Middle frontal gyrus (tissue), 1 donor: ENCODE results near the gene INSYN1.

ENCODE experiments used
- DNase-seq: peaks from one replicate; pipeline ENCODE4 v3.0.0-alpha.2; 2015; ENCODE audit warnings: low spot score; ENCODE audit errors: extremely low spot score

The INSYN1 gene

DNA sequence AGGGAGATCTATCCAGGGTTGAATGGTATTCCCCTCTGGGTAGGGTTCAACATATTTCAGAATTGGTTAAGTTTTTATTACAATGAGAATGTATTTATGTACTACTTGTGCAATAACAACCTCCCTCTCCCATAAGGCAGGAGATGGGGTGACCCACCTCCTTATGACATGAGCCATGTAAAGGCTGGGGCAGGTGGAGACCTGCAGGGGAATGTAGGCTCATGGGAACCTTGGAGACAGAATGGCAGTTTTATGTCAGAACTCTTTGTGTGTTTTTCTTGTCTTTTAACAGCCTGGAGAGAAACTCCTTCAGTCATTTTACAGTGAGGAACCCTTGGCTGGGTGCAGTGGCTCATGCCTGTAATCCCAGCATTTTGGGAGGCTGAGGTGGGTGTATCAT lies 24.6 kb upstream of the INSYN1 start:
- DNase-seq, result no peak

DNA sequence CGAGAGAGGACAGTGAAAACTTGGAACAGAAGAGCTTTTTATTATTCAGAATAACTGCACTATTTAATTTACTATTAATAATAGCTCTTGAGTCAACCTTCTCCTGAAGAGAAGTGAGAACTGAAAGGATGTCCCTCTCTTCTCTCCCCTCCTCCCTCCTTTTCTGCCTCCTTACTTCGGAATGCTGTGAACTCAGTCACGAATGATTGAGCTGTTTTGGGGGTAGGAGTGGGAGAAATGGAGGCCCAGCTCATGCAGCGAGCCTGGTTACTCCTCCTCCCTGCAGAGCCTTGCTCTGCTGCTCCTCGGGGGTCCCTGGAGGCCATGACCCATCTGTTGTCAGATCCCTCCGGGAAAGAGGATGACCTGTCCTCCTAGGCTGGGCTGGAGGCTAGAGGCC lies 20.3 kb upstream of the INSYN1 start:
- no peak for DNase-seq

DNA sequence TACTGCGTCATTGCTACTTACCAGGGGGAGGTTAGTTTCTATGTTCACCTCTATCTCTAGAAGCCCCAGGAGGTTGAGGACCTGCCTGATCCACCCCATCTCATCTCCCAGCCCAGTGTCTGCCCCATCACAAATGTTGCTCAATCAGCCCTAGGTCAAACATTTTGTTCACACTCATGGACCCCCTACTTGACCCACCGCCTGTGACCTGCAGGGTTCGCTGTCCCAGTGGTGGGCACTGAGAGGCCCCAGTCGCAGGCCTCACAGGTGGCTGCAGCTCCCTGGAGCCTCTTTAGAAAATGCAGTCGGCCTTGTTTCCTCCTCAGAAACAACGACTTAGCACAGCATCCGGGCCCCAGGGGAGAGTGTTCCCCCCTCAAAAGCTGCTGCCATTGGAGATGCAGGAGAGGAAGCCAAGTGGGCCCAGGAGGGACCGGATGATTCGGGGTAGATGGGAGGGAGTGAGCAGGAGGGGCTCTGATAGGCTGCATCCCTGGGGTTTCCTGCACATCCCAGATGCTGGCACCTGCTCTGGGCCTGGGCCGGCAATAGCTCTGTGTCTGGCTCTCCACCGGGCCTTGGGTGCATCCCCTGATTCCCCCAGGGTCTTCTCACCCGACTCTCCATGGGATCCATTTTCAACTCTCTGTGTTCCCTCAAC lies 18.4 kb upstream of the INSYN1 start:
- DNase-seq, result no peak

DNA sequence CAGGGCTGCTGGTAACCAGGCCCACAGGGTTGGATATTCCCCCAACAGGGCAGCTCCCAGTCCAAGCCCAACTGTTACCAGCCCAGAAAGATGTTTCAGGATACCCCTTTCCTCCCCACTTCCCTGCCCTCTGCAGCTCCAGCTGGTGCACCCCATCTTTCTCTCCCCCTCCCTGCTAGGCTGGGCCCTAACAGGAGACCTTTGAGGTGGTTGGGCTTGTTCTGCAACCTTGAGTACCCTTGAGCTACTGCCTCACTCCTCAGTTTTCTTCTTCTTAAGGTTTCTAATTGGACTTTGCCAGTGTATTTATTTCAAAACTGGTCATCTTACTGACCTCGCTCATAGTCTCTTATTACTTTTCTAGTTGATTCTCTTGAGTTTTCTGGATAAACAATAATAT lies 16.9 kb upstream of the INSYN1 start:
- DNase-seq, result no peak

DNA sequence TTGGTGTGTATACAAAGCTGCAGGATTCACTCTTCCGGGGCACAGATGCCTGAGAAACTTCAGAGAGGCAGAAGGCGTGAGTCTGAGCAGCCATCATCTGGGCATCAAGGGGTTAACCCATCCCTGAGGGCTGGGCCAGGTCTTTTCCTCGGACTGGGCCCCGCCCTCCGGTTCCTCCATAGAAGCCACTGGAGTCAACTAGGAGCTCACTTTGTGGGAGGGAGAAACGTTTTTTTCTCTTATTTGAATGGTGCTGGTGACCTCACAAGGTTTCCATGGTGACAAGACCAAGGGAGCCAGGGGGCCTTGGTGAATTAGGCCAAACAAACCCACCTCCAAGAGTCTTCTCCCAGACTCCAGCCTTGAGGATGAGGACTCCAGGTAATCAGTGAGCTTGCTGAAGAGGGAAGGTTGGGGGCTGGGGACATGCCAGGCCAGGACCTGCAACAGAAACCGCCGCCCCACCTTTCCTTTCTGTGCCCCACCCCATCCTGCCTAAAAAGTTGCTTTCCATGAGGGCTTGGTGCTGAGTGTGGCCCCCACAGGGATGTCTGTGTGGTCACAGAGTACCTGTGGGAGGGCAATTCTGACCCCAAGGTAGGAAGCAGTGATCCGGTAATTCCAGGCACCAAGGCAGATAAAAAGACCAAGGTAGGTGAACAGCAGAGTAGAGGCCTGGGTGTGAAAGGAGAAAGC lies 14.8 kb upstream of the INSYN1 start:
- no peak for DNase-seq

DNA sequence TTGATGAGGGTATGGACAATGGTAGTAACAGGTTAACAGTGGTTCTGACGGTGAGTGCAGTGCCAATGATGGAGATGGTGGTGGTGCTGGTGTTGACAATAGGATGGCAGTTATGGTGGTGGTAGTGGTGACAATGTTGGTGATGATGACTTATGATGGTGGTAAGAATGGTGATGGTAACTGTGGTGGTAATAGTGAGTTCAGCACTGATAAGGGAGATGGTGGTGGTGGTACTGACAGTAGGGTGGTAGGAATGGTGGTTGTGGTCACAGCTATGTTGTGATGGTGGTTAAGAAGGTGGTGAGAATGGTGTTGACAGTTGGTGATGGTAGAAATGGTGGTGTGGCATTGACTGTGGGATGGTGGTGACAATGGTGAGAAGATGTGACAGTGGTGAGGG lies 13.4 kb upstream of the INSYN1 start:
- no peak for DNase-seq

DNA sequence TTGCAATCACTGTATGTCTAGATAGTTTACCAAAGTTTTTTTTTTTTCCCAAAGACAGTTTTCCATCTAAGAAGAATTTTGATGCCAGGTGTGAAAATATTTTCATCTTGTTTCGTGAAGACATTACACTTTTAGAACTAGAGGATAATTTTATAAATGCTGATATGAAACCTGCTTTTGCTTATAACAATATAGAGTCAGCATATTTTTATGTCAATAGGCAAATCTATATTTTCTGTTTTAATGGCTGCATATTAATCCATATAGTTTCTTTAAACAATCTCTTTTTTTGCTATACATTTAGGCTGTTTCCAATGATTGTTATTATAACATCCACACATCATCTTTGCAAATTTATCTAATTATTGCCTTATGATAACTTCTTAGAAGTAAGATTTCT lies 12.6 kb upstream of the INSYN1 start:
- no peak for DNase-seq

DNA sequence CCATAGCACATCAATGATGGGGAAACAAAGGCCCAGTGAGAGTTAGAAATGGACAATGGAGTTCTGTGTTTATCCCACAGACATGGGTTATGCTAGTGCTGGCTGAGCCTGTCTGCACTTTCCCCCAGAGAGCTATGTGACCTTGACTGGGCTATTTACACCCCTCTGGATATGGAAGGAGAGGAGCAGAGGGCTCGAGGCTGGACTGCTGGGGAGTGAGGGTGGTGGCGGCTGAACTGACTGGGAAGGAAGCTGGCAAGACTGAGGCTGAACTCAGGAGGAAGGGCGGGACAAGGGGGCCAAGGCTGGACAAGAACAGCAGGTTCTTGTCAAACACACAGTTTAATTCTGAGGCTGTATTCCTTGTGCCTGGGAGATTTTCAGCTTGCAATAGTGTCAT lies 10.8 kb upstream of the INSYN1 start:
- no peak for DNase-seq

DNA sequence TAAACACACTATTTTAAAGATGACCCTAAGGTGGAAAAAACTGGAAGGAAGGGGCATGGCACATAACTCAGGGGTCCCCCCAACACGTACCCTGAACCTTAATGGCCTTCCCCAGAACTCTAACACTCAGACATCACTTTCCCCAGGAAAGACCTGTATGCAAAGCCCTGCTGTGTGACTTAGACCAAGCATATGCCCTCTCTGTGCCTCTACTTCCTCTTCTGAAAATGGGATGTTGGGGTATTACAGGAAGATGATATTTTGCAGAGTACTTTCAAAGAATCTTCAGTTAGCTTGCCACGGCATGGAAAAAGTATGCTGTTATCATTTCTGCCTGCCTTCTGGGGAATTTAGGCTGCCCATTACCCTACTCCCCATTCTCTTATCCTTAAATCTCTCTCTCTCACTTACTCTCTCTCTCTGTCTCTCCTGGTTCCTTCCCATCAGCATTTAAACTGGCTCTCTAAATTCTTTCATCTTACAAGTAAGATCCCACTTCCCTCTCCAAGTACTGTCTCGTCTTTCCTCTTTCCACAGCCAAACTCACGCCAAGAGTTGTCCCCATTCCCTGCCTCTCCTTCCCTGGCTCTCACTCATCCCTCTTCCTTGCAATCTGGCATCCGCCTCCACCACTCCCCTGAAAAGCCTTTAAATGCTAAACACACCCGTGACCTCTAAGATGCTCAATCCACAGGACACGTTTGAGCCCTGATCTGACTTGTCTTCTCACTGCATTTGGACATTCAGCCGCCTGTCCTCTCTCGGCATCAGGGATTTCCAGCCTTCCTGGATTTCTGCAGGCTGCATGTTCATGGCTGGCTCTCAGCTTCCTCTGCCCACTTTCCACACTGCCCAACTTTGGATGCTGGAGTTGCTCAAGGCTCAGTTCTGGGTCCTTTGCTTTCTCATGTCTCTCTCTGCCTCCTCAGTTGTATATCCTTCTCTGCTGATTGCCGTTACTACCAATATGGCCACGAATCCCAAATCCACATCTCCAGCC lies 7.5 kb upstream of the INSYN1 start:
- DNase-seq, result peak; percentile 7

DNA sequence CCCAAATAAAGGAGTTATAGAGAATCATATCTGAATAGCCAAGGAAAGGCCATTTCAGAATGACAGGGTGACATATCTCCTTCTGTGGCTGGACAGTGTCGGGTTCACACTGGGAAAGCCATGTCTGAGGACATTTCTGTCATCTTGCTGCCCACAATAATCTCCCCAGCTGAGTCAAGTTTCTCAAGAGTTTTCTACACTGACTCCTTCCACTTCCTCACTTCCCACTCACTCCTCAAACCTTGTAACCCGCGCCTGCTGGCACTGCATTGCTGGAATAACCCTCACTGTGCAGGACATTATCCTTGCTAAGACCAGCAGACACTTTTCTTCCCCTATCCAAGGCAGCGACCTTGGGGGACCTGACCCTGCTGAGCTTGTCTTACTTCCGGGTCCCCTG lies 5.3 kb upstream of the INSYN1 start:
- no peak for DNase-seq

DNA sequence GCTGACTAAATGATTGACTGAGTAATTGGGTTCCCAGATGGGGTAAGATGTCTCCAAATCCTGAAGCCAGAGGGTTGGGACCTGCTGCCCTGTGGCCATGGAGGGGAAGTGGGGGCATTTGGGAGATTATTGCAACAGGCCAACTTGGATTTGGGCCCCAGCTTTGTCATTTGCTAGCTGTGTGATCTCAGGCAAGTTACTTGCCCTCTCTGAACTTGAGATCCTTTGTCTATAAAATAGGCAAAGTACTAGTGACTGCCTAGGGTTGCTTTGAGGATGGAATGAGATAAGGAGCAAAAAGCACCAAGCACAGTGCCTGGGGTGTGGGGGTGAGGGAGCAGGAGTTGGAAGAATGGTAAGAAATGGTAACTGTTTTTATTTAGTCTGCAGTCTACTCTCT lies 4.4 kb upstream of the INSYN1 start:
- no peak for DNase-seq

DNA sequence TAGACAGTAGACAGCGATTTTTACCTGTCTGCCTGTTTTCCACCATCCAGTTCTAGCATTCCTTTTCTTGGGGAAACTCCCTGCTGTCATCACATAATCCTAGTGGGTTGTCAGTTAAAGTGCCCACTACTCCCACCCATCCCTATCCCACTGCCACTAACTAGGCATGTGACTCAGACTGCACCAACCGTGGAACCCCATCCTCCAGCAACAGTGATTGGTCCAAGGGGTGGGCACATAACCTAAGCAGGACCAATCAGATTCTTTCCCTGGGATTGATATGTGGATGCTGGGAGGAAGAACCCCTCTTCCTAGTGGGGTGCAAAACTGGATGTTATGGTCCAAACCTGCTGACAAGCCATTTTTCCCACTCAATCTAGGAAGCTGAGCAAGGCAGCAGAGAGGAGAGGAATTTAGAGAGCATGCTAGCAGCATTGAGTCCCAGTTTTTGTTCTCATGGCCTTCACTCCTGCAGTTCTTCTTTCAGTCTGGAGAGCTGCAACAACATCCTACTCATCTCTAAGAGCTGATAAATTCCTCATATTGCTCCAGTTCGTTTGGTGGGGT lies 3.9 kb upstream of the INSYN1 start:
- no peak for DNase-seq

DNA sequence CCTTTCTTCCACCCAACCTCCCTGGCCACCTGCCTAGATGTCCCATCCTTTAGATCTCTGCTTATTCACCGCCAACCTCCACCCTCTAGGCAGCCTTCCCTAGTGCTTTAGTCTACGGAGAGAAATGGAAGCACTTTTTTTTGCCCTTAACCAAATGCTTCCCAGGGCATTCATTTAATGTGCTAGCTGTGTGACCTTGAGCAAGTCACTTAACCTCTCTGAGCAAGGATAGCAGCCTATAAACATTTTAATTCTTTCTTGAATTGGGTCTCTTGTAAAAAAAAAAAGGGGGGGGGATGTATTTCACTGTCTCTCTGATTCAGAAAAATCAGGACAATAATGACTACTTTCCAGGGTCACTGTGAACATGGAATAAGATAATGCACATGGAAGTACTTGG lies 3.2 kb upstream of the INSYN1 start:
- DNase-seq, result no peak

DNA sequence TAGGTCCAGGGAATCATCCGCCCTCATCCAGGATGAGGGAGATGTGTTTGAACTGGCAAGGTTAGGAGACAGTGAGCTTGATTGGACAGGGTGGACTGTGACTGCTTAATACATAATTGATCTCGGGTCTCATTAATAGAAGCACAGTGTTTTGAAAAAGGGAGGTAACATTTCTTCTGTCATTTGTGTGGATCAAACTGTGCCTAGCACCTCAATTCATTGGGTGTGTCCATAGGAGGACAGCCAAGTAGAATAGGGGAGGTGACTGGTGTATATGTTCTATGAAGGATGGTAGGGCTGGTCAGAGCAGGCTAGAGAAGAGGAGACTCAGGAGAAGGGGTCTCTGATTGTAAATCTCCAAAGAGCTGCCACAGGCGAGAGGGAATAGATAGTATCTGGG lies 2.8 kb upstream of the INSYN1 start:
- DNase-seq, result no peak

DNA sequence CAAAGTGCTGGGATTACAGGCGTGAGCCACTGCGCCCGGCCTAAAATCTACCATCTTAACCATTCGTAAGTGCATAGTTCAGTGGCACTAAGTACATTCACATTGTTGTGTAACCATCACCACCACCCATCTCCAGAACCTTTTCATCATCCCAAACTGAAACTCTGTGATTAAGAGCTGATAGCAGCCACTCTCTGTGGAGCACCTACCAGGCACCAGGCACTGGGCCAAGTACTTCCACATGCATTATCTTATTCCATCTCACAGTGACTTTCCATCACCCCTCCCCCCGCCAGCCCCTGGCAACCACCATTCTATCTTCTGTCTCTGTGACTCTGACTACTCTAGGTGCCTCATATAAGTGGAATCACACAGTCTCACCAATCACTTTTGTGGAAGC lies 2.3 kb upstream of the INSYN1 start:
- no peak for DNase-seq

DNA sequence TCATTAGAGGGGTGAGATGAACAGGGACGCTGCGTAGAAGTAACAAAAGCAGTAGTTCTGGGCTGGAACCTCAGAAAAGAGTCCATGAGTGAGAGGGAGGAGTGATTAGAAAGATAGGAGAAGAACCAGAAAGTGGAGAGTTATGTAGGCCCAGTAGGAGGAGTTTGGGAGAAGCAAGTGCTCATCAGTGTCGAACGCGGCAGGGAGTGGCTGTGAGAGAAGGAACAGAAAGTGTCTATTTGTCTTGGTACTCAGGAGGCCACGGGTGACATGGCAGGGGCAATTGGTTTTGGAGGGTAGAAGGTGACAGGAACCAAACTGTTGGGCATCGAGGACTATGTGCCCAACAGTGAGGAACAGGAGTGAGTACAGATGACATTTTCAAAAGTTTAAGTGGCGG lies 1.3 kb upstream of the INSYN1 start:
- DNase-seq, result no peak

DNA sequence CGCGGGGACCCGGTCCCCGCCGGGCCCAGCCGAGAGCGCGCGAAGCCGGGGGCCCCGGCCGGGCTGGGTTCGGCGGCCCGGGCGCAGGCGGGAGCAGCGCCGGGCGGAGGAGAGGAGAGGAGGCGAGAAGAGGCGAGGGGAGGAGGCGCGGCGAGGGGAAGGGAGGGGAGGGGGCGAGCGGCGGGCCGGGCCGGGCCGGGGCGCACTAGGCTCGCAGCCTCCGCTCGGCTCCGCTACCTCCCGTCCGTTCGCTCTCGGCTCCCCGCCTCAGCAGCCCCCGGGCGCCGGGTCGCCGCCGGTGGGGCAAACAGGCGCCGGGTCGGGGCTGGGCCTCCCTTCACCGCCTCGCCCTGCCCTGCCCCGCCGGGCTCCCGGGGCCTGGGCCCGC lies 351 bp downstream of the INSYN1 start:
- no peak for DNase-seq

DNA sequence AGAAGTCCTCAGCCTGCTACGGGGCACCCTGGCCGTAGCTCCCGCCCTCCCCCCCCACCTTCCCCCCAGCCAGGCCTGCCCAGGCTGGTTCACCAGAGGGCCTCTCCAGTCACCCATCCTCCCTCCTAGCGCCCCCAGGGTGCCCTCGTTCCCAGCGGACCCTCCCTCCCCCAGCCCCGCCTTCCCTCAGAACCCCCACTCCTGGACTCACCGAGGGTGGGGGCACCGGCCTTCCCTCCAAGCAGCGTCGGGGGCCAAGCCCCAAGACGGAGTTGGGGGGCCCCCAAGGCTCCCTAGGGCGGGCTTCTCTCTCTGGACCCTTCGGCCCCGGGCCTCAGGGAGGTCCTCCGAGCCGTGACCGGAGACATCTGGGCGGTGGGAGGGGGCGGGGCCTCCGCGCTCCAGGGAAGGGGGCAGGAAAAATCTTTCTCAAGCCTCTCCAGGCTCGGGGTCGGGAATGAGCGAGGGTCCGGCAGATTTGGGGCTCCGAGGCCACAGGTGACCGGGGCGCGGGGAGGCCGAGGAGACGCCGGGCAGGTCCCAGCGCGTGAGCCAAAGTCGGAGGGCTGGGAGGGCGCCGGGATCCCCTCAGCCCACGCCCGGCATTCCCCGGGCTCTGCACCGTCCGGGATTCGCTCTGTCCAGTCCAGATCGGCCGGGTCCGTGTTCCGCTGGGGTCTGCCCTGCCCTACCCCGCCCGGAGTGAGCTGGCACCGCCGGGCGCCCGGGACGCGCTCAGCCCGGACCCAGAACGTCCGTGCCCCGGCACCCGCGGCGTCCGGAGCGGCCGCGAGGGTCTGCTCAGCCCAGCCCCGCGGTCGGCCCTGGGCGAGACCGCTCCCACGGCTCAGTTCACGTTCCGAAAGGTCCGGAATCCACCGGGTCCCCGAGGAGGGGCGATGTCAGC lies 999 bp downstream of the INSYN1 start:
- DNase-seq, result no peak

DNA sequence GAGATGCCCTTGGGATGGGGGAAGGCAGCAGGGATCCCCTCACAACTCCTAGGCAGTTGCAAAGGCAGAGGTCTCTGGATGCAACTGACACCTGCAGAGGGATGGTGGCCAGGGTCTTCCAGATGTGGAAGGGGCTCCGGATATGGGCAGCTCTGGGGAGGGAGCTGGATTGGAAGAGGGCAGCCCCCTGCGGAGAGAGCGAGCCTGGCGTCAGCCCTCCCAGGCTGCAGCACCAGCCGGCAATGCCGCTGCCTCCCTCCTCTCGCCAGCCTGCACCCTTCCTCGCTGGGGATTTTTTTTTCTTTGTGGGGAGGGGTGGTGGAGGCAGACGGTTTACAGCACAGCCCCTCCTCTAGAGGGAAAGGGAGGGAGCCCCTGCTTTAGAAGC lies 1.6 kb downstream of the INSYN1 start:
- no peak for DNase-seq

DNA sequence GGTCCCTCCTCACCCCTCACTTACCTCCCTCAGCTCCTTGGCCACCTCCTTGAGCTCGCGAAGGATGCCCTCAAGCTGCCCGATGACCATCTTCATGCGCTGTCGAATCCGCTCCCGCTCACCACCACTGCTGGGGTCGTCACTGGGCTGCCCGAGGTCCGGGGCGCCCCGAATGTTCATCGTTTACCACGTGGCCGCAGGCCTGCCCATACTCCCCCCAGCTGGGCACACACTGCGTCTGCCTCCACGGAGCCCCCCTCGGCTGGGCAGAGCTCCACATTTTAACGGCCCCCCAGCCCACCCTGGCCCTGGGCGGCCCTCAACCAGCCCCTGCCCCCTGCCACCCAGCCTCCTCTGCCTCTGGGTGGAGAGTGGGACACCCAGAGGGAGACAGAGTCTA lies 2.2 kb downstream of the INSYN1 start:
- DNase-seq, result no peak

DNA sequence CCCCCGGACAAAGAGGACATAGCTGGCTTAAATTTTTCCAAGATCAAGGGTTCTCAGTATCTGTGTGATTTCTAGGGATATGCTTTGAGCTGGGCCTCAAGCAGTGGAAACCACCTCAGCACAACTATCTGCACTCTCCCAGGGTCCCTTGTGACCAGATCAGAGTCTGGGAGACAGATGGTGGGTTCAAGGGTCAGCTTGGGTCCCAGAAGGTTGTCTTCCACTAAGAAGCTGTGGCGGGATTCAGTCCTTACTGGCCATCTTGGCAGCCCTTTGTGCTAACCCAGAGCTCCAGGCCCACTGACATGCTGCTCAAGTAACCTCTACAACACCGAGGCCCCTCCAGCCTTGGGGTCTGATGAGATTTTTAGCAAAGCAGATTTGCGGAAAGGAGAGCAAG lies 2.7 kb downstream of the INSYN1 start:
- DNase-seq, result no peak
